Activated CD8-positive, alpha-beta memory T cell treated with anti-CD3 and anti-CD28 coated beads, Interleukin-2, amount 50 U/mL, for 24 hours (primary cell): ENCODE data around the gene AFP.

Experiments used
- DNase-seq: peaks from one replicate; pipeline ENCODE4 v3.0.0-alpha.2; 2020; ENCODE audit errors: extremely low read depth

AFP gene

DNA sequence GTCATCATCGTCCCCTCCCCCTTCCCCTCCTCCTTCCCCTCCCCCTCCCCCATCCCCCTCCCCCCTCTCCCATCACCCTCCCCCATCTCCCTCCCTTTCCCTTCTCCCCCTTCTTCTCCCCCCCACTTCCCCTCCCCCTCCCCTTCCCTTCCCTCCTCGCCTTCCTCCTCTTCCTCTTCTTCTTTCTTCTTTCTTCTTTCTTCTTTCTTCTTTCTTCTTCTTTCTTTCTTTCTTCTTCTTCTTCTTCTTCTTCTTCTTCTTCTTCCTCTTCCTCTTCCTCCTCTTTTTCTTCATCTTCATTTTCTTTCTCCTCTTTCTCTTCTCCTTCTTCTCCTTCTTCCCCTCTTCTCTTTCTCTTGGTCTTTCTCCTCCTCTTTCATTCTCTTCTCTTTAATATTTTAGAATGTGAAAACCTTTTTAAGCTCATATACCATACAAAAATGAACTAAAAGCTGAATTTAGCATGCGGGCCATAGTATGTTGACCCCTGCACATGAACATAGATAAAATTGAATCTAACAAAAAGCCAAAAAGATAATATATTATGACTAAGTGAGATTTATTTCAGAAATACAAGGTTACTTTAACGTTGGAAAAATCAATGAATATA, 25.0 kb downstream of the AFP start:
- DNase-seq: no peak

GRCh38 chr4:73468170-73468569, 32.1 kb downstream of the AFP start:
- DNase-seq: no peak

GRCh38 chr4:73470728-73471127, 34.7 kb downstream of the AFP start:
- no peak for DNase-seq

DNA sequence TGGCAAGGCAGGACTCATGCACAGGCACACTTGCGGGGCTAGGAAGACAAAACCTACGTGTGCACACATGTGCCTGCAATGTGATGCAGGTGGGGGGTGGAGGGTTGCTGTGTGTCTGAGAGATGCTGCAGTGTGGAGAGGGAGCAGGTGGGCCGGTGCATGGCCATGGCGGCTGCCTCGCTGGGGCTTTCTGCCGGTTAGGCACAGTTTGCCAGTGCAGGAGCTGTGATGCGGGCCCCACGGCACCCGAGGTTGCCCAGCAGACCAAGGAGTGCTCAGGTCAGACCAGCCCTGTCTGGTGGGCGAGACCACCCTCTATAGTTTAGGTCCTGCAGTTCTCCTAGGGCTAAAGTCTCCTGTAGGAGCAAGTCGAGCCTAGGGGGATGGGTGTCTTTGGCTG, 41.2 kb downstream of the AFP start:
- DNase-seq: no peak

DNA sequence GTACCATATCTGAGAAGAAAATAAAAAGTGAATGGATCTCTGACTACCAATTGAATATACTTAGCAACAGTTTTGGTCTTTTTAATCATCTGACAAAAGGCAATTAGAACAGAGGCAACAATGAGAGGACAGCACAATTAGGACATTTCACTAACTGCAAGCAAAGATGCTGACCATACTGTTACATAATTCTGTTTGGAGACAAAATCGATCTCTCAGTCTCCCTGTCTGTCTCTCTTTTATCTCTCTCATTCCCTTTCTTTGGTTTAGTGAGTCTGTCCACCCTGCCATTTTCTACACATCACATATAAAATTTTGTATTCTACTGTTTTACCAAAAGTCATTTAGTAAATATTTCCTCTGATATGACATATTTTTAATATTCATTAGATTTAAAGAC, 43.3 kb downstream of the AFP start:
- DNase-seq: no peak

DNA sequence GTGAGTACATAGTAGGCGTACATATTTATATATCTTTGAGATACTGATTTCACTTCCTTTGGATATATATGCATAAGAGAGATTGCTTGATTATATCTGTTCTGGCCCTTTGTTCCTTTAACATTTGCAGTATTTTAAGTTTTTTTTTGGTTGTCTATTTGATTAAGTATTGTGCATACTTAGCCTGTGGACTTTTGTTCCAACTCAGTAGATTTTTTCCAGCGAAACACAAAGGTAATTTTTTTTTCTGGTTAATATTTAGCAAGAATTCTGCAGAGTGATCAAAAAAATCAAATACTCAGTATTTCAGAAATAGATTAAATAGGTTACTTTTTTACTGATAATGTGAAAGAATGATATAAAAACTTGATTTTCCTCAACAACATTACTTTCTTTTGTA, 45.3 kb downstream of the AFP start, which contains the start of gene AFM:
AFM (plus strand) TSS at position 388 of the 400 bp plus-strand sequence. CDS start 31 bp downstream, outside the sequence.
- DNase-seq: no peak

DNA sequence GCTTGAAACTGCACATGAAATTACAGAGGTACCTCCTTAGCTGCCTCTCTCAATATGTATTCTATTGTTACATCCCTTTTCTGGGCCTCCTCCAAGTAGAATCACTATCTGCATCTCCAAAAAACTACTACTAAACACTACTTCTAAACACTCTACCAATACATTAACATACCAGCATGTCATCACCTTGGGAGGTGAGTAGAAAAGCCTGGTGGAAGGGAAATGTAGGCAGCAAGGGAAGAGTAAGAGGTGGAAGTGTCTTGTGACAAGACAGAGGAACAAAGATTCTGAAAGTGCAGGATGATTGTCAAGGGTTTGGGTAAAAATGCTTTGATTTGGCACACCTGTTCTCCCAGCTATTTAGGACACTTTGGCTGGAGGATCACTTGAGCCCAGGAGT, 49.1 kb downstream of the AFP start:
- DNase-seq: no peak

- no peak for DNase-seq
These were observed 49.6 kb downstream of the AFP start for GRCh38 chr4:73485596-73485995.

- DNase-seq: no peak
These were observed 50.5 kb downstream of the AFP start for GRCh38 chr4:73486497-73486896.

DNA sequence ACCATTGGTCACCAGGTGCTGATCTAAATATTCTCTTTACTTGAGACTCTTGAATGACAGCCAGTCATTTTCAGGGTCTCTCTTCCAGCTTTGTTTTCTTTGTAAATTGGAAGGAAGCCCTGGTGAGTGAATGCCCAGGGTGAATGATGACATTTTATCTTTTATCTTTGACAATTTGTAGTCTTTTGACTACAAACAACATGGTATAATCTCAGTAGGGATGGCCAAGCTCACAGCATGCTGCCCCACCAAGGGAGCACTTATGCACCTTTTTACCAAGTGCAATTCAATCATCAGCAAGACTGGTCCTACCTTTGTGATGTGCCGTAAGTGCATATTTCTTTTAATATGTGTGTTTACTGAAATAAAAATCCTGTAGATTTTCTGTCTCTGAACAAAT, 51.2 kb downstream of the AFP start:
- DNase-seq: no peak

GRCh38 chr4:73499996-73500765, 64.2 kb downstream of the AFP start:
- DNase-seq: no peak

GRCh38 chr4:73501664-73502265, 65.7 kb downstream of the AFP start:
- DNase-seq: no peak

DNA sequence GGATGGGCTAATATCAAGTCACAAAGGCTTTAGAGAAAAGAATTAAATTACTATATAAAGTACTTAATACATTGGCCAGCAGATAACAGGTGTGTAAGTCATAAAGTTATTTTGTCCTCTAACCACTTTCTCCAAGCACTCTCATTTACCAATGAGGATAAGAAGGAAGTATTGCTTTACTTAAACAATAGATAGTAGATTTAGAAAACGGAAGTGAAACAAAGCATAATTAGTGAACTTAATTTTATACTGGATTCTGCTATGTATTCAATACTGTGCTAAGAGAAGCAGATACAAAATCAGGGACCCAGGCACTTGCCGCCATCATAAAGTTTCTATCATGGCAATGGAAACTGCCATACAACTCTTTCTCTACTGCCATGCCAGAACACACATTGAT, 69.5 kb downstream of the AFP start:
- DNase-seq: no peak
